ENCODE results near the gene KRTAP6-3. TPM values are rescaled to one million over a fixed set of nuclear protein-coding genes. Genes with fewer than 3 reads are reported as not detected.

Gene KRTAP6-3
- total and polyA plus RNA-seq, 12 donors: not detected

DNA sequence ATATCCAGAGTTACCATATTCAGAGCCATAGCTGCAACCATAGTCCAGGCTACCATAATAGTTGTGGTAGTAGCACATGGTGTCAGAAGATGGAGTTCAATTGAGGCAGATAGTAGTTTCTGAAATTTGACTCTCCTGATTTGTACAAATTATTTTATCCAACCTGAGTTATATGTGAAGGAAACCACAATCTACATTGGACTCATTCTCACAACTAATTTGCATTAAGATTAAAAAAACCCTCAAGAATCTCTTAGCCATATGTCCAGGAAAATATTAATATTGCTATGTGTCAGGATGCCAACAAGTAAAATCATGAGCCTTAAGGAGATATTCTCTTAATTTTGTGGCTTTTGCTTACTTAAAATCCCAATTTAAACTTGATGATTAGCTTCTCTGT, 1.9 kb upstream of the KRTAP6-3 start, which contains the start of gene KRTAP22-2:
TSS of gene KRTAP22-2 (minus strand) at position 101 of the 400 bp plus-strand sequence.
- H3K4me3 ChIP-seq: no peak within 1 kb of the TSS
- intact Hi-C loops (cut with DNase I): no loop called here
- H3K36me3 ChIP-seq (replicated peaks in 1 of 2): no peaks in the 10 kb centered on the region
- no peak within 1 kb of the TSS for H3K27ac ChIP-seq
- no peak for TF ChIP-seq POLR2A (IDR thresholded peaks at IDR 0.05)
- no peak for TF ChIP-seq CTCF (IDR thresholded peaks at IDR 0.05)
- no peak for DNase-seq
- H3K27me3 ChIP-seq: no peaks in the 10 kb centered on the region
- no peaks in the 10 kb centered on the region for H3K4me1 ChIP-seq (replicated peaks in 1 of 2)
- H3K9me3 ChIP-seq (replicated peaks in 1 of 3): no peaks in the 10 kb centered on the region

DNA sequence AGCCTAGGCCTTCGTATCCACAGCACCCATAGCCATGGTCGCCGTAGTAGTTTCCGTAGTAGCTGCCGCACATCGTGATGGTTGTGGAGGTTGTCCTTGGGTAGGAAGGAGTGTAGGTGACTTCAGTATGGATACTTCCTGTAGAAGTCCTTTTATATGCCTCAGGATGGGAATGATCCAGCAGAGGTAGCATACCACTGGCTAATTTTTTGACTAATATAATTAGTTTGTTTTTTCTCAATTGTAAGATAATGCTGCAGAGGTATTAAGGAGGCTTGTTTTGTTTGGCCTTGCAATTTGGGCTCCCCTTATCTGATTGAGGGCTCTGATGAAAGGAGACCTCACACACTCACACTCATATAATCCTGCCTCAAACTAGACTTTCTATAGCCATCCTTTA, 6.6 kb downstream of the KRTAP6-3 start, which contains the start of gene KRTAP6-2:
TSS of gene KRTAP6-2 (minus strand) at position 101 of the 400 bp plus-strand sequence. CDS start at position 73, 28 bp downstream.
- no peak within 1 kb of the TSS for H3K4me3 ChIP-seq
- TF ChIP-seq CTCF (IDR thresholded peaks at IDR 0.05) (no peak), POLR2A (IDR thresholded peaks at IDR 0.05) (no peak)
- no peak within 1 kb of the TSS for H3K27ac ChIP-seq
- WGBS, 4 donors: 87 to 95% (median 91%) methylated on average over 6 of the region's 6 CpGs
- no peaks in the 10 kb centered on the region for H3K9me3 ChIP-seq (replicated peaks in 1 of 3)
- H3K27me3 ChIP-seq: no peaks in the 10 kb centered on the region
- H3K36me3 ChIP-seq (replicated peaks in 1 of 2): no peaks in the 10 kb centered on the region
- intact Hi-C loops (cut with DNase I): no loop called here
- no peak for DNase-seq
- H3K4me1 ChIP-seq (replicated peaks in 1 of 2): no peaks in the 10 kb centered on the region

GRCh38 chr21:30600787-30601186, 8.5 kb downstream of the KRTAP6-3 start, which contains the start of gene KRTAP22-1:
KRTAP22-1 (plus strand) TSS chr21:30601087.
- Histone ChIP-seq H3K4me1 (replicated peaks in 1 of 2) (no peaks in the 10 kb centered on the region), H3K9me3 (replicated peaks in 1 of 3) (no peaks in the 10 kb centered on the region), H3K4me3 (no peak within 1 kb of the TSS), H3K36me3 (replicated peaks in 1 of 2) (no peaks in the 10 kb centered on the region), H3K27me3 (no peaks in the 10 kb centered on the region), H3K27ac (no peak within 1 kb of the TSS)
- no peak for TF ChIP-seq CTCF (IDR thresholded peaks at IDR 0.05)
- no peak for TF ChIP-seq POLR2A (IDR thresholded peaks at IDR 0.05)
- intact Hi-C loops (cut with DNase I): no loop called here
- WGBS, 4 donors: 26 to 43% (median 39%) methylated on average over 1 of the region's 1 CpG
- DNase-seq: no peak

DNA sequence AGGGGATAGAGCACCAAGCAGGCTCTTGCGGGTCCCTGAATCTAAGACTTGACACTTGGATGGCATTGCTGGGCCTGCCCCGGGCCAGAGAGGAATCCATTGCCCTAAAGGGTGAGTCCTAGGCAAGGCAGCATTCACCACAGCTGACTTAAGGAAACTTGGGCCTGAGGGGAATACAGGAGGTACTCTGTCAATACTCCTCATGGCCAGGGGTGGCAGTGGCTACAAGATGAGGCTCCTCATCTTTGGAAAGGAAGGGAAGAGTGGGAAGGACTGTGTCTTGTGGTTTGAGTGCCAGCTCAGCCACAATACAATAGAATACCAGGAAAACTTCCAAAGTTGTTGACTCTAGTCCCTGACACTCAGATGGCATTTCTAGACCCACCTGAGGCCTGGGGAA, 13.7 kb downstream of the KRTAP6-3 start:
- WGBS, 4 donors: 78 to 100% (median 93%) methylated on average over 1 to 2 of the region's 2 CpGs
- intact Hi-C loops (cut with DNase I): no loop called here
- Histone ChIP-seq H3K4me1 (replicated peaks in 1 of 2) (no peaks in the 10 kb centered on the region), H3K4me3 (no peak overlapping the region), H3K9me3 (replicated peaks in 1 of 3) (no peaks in the 10 kb centered on the region), H3K36me3 (replicated peaks in 1 of 2) (no peaks in the 10 kb centered on the region), H3K27me3 (no peaks in the 10 kb centered on the region), H3K27ac (no peak overlapping the region)
- DNase-seq: no peak
- no peak for TF ChIP-seq CTCF (IDR thresholded peaks at IDR 0.05)
- TF ChIP-seq POLR2A (IDR thresholded peaks at IDR 0.05): no peak
